Endothelial cell of umbilical vein (primary cell): ENCODE results near the gene FCGBP. TPM values are rescaled to one million over a fixed set of nuclear protein-coding genes. Genes with fewer than 3 reads are reported as not detected.

ENCODE experiments used
- BruUV-seq: library from RNA; stranded (reverse); fragments of 400-500 nt; replicated peaks from 2 replicates; lab custom pipeline; 2021; lab: Mats Ljungman, UMichigan
- CTCF ChIA-PET: fragments of 300-600, 350-600 bp; sonication (Branson Sonifier 250); formaldehyde crosslinking; loops from one replicate; lab custom pipeline; 2021; ENCODE audit warnings: antibody characterized with exemption, inconsistent platforms; lab: Charles Lee
- POLR2A ChIA-PET: fragments of 300-600, 350-600 bp; sonication (Branson Sonifier 250); formaldehyde crosslinking; loops from one replicate; lab custom pipeline; 2021; ENCODE audit warnings: antibody characterized with exemption, inconsistent platforms; lab: Charles Lee
- DNase-seq: peaks from one replicate; pipeline ENCODE4 v3.0.0-alpha.2; 2011; ENCODE audit warnings: low read depth, low spot score
- FAIRE-seq: peaks from 2 replicates; lab custom pipeline; 2011; peaks lifted over from hg19 to GRCh38; lab: Jason Lieb, UNC
- H2AFZ ChIP-seq: 2 replicates; pipeline ENCODE4 v1.6.0; 2012; ENCODE audit warnings: low read depth, low read length, control low read depth, inconsistent platforms
- H3K27ac ChIP-seq: 2 replicates; pipeline ENCODE4 v1.5.1; 2011; ENCODE audit warnings: low read depth, mild to moderate bottlenecking, control low read depth, low read length, moderate library complexity; ENCODE audit not compliant: insufficient read depth
- H3K27me3 ChIP-seq, 2 experiments: 2 replicates each; pipeline versions ENCODE4 v1.6.0 to v1.6.1; 2011; ENCODE audit warnings: low read length in 2 of 2, mixed read lengths in 1 of 2; ENCODE audit not compliant: control insufficient read depth in 2 of 2, insufficient read depth in 2 of 2
- H3K36me3 ChIP-seq, 2 experiments: 2 replicates in 1 of 2; 3 replicates in 1 of 2; pipeline ENCODE4 v1.5.1; 2011; ENCODE audit warnings: low read length in 2 of 2, mild to moderate bottlenecking in 1 of 2, moderate library complexity in 1 of 2; ENCODE audit not compliant: control insufficient read depth in 2 of 2, insufficient read depth in 2 of 2; ENCODE audit errors: extremely low read depth in 1 of 2
- H3K4me1 ChIP-seq: 3 replicates; pipeline ENCODE4 v1.5.1; 2011; ENCODE audit warnings: mild to moderate bottlenecking, low read length; ENCODE audit not compliant: control insufficient read depth, insufficient read depth; ENCODE audit errors: extremely low read depth
- H3K4me2 ChIP-seq: 2 replicates; pipeline ENCODE4 v1.6.1; 2011; ENCODE audit warnings: low read length, control low read depth, mixed read lengths; ENCODE audit not compliant: insufficient read depth
- H3K4me3 ChIP-seq, 3 experiments: fragments of 200-600 bp in 1 of 3; sonication (generic), shearing (Covaris generic) in 1 of 3; replicated peaks in 1 of 3; 2 replicates each; pipeline ENCODE4 v1.5.1; 2011 to 2016; ENCODE audit warnings: control low read depth in 3 of 3, low read length in 3 of 3, mild to moderate bottlenecking in 2 of 3, inconsistent platforms in 1 of 3, low read depth in 1 of 3, moderate library complexity in 1 of 3; ENCODE audit not compliant: insufficient read depth in 1 of 3
- H3K79me2 ChIP-seq: 2 replicates; pipeline ENCODE4 v1.6.0; 2012; ENCODE audit warnings: low read length, inconsistent platforms; ENCODE audit not compliant: control insufficient read depth, insufficient read depth
- H3K9ac ChIP-seq: replicated peaks from 2 replicates; pipeline ENCODE3; 2011; ENCODE audit warnings: low read length, control low read depth; ENCODE audit not compliant: insufficient read depth; ENCODE audit errors: extremely low read depth
- H3K9me1 ChIP-seq: replicated peaks from 3 replicates; pipeline ENCODE4 v1.6.0; 2011; ENCODE audit warnings: mild to moderate bottlenecking, low read length; ENCODE audit not compliant: control insufficient read depth, insufficient read depth; ENCODE audit errors: extremely low read depth
- H3K9me3 ChIP-seq: replicated peaks from 2 replicates; pipeline ENCODE4 v1.5.1; 2012; ENCODE audit warnings: low read length, inconsistent platforms; ENCODE audit not compliant: control insufficient read depth, insufficient read depth
- H4K20me1 ChIP-seq: replicated peaks from 2 replicates; pipeline ENCODE3; 2011; ENCODE audit warnings: mild to moderate bottlenecking, low read length; ENCODE audit not compliant: control insufficient read depth, insufficient read depth; ENCODE audit errors: extremely low read depth
- EZH2 ChIP-seq: IDR thresholded peaks from 2 replicates; pipeline ENCODE4 v1.6.1; 2012; ENCODE audit warnings: borderline replicate concordance, low read depth, mild to moderate bottlenecking, moderate library complexity, low read length, inconsistent platforms; ENCODE audit not compliant: severe bottlenecking
- FOS ChIP-seq: IDR thresholded peaks from 2 replicates; pipeline ENCODE4 v1.6.1; 2011; ENCODE audit warnings: mild to moderate bottlenecking, low read length, moderate library complexity, borderline replicate concordance; ENCODE audit not compliant: insufficient read depth
- GATA2 ChIP-seq: IDR thresholded peaks from 2 replicates; pipeline ENCODE4 v1.7.0; 2011; ENCODE audit warnings: low read depth, mild to moderate bottlenecking, moderate library complexity, mixed read lengths, low read length; ENCODE audit not compliant: insufficient read length, insufficient read depth
- JUN ChIP-seq: IDR thresholded peaks from 2 replicates; pipeline ENCODE4 v1.6.1; 2011; ENCODE audit warnings: borderline replicate concordance, low read depth; ENCODE audit not compliant: insufficient read length, insufficient read depth
- MYC ChIP-seq: IDR thresholded peaks from one replicate; pipeline ENCODE4 v1.6.1; 2011; ENCODE audit warnings: mild to moderate bottlenecking, low read depth, low read length
- POLR2A ChIP-seq: IDR thresholded peaks from 2 replicates; pipeline ENCODE4 v1.6.1; 2012; ENCODE audit warnings: low read depth, mild to moderate bottlenecking, control low read depth, low read length
- POLR2AphosphoS5 ChIP-seq: IDR thresholded peaks from 2 replicates; pipeline ENCODE4 v1.6.1; 2012; ENCODE audit warnings: low read depth, mild to moderate bottlenecking, control low read depth, low read length, moderate library complexity; ENCODE audit not compliant: insufficient read depth
- dilution Hi-C: fragments of 300-500 bp; cut with MboI; formaldehyde crosslinking; loops from one replicate; pipeline ENCODE4 v1.15.0; 2019; ENCODE audit warnings: low sequenced_read_pairs; ENCODE audit not compliant: extremely low pct_ligation_motif_present
- intact Hi-C: fragments of 100-400 bp; cut with micrococcal nuclease; formaldehyde crosslinking; loops from one replicate; pipeline ENCODE4 v1.10.0; 2022
- polyA plus RNA-seq, 4 experiments: library from polyadenylated mRNA; depleted of rRNA in 3 of 4; stranded (reverse) in 3 of 4; unstranded in 1 of 4; fragments of >200 nt; gene quantifications; 2 replicates each; pipeline versions ENCODE4 v1.2.1 to v1.2.3, GENCODE V29; 2011 to 2012; ENCODE audit warnings: missing spikeins in 1 of 4
- total RNA-seq: library from RNA; stranded (reverse); gene quantifications from 2 replicates; pipeline ENCODE4 v1.2.3, GENCODE V29; 2021
- TF ChIP-seq, protein P1 (sequence below), 2 donors: IDR thresholded peaks; 1 replicate in 1 of 2; 2 replicates in 1 of 2; pipeline ENCODE4 v1.5.1; 2011; ENCODE audit warnings: low read length in 2 of 2, mild to moderate bottlenecking in 2 of 2, moderate library complexity in 2 of 2, control low read depth in 1 of 2, inconsistent platforms in 1 of 2, low read depth in 1 of 2; ENCODE audit not compliant: insufficient read depth in 1 of 2; ENCODE audit errors: extremely low read depth in 1 of 2
- TF ChIP-seq, protein P2 (sequence below): IDR thresholded peaks from 2 replicates; pipeline ENCODE4 v1.6.1; 2011; ENCODE audit not compliant: insufficient read depth, insufficient read length

Gene FCGBP
- total and polyA plus RNA-seq, 2 donors (not counting 3 experiments of a cell fraction or from before 2014, with no cell fraction given) = 0.01 TPM; not detected in 1

DNA sequence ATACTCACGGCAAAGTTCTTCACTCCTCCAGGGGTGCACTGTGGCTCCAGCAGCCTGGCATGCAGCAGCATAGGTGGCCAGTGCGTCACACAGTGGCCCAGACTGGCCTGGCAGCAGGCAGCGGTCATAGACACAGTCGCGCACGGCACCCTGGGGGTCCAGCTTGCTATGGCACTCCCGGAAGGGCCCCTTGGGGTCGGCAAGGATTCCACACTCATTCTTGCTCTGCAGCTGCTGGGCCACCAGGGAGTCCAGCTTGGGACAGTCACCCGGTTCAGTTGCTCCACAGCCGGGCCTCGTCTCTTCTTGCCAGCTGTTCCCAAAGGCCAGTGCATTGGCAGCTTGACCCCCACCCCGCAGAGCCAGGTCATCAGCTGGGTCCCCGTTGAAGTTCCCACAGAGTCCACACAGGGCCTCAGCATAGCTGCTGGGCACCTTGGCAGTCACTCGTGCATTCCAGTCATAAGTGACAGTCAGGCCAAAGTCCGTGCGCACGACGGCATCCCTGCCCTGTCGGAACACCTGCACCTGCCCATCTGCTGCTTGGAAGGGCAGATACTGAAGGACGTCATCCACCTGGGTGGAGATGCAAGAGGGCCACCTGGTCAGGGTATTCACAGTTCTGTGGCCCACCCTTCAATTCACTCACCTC is 20.6 kb downstream of the FCGBP start:
- FAIRE-seq = no peak
- dilution Hi-C loops = no loop called here
- H3K9ac ChIP-seq = no peak overlapping the region

More for the DNA sequence above, 20.6 kb downstream of the FCGBP start:
- CTCF ChIA-PET = interaction anchor here (1.5 to 2.2 kb wide), 2 partner anchors 15 to 56 kb away, joined by 4 to 11 read pairs; partner anchors contain the start of gene PSMC4
- H3K79me2 ChIP-seq = no peaks in the 10 kb centered on the region
- intact Hi-C loops = no loop called here
- no peaks in the 10 kb centered on the region for H3K9me1 ChIP-seq
- H3K9me3 ChIP-seq = no peaks in the 10 kb centered on the region
- no peak overlapping the region for H2AFZ ChIP-seq
- BruUV-seq = no TSS peak
- no peak overlapping the region for H3K4me3 ChIP-seq
- DNase-seq = no peak
- no peaks in the 10 kb centered on the region for H3K36me3 ChIP-seq
- no peaks in the 10 kb centered on the region for H4K20me1 ChIP-seq
- TF ChIP-seq EZH2 (no peak), POLR2AphosphoS5 (no peak), GATA2 (no peak), POLR2A (no peak), JUN (no peak), MYC (no peak), FOS (no peak)
- TF ChIP-seq, protein P1, sequence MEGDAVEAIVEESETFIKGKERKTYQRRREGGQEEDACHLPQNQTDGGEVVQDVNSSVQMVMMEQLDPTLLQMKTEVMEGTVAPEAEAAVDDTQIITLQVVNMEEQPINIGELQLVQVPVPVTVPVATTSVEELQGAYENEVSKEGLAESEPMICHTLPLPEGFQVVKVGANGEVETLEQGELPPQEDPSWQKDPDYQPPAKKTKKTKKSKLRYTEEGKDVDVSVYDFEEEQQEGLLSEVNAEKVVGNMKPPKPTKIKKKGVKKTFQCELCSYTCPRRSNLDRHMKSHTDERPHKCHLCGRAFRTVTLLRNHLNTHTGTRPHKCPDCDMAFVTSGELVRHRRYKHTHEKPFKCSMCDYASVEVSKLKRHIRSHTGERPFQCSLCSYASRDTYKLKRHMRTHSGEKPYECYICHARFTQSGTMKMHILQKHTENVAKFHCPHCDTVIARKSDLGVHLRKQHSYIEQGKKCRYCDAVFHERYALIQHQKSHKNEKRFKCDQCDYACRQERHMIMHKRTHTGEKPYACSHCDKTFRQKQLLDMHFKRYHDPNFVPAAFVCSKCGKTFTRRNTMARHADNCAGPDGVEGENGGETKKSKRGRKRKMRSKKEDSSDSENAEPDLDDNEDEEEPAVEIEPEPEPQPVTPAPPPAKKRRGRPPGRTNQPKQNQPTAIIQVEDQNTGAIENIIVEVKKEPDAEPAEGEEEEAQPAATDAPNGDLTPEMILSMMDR (IDR thresholded peaks at IDR 0.05; ENCODE audit: extremely low read depth in 1 of 2, insufficient read depth in 1 of 2, low read depth in 1 of 2, low read length in 2 of 2) = no peak
- TF ChIP-seq, protein P2, sequence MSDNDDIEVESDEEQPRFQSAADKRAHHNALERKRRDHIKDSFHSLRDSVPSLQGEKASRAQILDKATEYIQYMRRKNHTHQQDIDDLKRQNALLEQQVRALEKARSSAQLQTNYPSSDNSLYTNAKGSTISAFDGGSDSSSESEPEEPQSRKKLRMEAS = no peak
- POLR2A ChIA-PET = no interaction called here
- H3K27me3 ChIP-seq = peaks cover 0 to 1% of the 10 kb centered on the region in 2 experiments
- H3K4me1 ChIP-seq = no peaks in the 10 kb centered on the region
- no peak overlapping the region for H3K4me2 ChIP-seq
- H3K27ac ChIP-seq = no peak overlapping the region
